Measurements from ENCODE around the gene LILRB1.

- no peak for TF ChIP-seq CTCF (conservative IDR thresholded peaks at IDR 0.05)
- TF ChIP-seq EZH2 (IDR thresholded peaks at IDR 0.05; ENCODE audit: low read depth) = no peak
Observed at GRCh38 chr19:54606891-54607784, 23.1 kb upstream of the LILRB1 start.

All from PC-9 (cell line).